ENCODE data around the gene PIEZO1.

PIEZO1 gene

GRCh38 chr16:88815901-88816589 is 31.0 kb upstream of the PIEZO1 start:
- peak; percentile 50 for DNase-seq

GRCh38 chr16:88815227-88815626 is 30.2 kb upstream of the PIEZO1 start:
- no peak for DNase-seq

GRCh38 chr16:88814144-88814502 is 29.1 kb upstream of the PIEZO1 start:
- DNase-seq, result no peak

GRCh38 chr16:88813269-88814143 is 28.5 kb upstream of the PIEZO1 start:
- DNase-seq, result no peak

GRCh38 chr16:88812513-88813268 is 27.7 kb upstream of the PIEZO1 start:
- DNase-seq, result peak; percentile 69

GRCh38 chr16:88811769-88812512 is 26.9 kb upstream of the PIEZO1 start, which contains the start of gene APRT:
TSS of gene APRT (minus strand) at chr16:88811928. CDS start at chr16:88811899, 29 bp downstream.
- DNase-seq, result peak; percentile 93

GRCh38 chr16:88810912-88811768 is 26.1 kb upstream of the PIEZO1 start:
- DNase-seq, result peak; percentile 83

GRCh38 chr16:88810166-88810911 is 25.3 kb upstream of the PIEZO1 start:
- DNase-seq, result peak; percentile 65

GRCh38 chr16:88809676-88810165 is 24.7 kb upstream of the PIEZO1 start:
- DNase-seq, result peak; percentile 37

- DNase-seq, result peak; percentile 54
Measured at GRCh38 chr16:88809068-88809675, 24.2 kb upstream of the PIEZO1 start.

GRCh38 chr16:88807626-88808453 is 22.8 kb upstream of the PIEZO1 start:
- DNase-seq, result no peak

GRCh38 chr16:88807142-88807625 is 22.2 kb upstream of the PIEZO1 start:
- no peak for DNase-seq

GRCh38 chr16:88806491-88807111 is 21.6 kb upstream of the PIEZO1 start:
- DNase-seq, result peak; percentile 76

GRCh38 chr16:88805887-88806393 is 20.9 kb upstream of the PIEZO1 start:
- DNase-seq, result no peak

- no peak for DNase-seq
Measured at GRCh38 chr16:88805340-88805715, 20.3 kb upstream of the PIEZO1 start.

- no peak for DNase-seq
Measured at GRCh38 chr16:88804552-88805339, 19.7 kb upstream of the PIEZO1 start.

GRCh38 chr16:88804173-88804551 is 19.1 kb upstream of the PIEZO1 start:
- DNase-seq, result no peak
